ENCODE results near the gene FLT3LG.

GRCh38 chr19:49461656-49462055 lies 12.4 kb upstream of the FLT3LG start:
- TF ChIP-seq CTCF (IDR thresholded peaks at IDR 0.05; ENCODE audit: low read depth, low read length) (no peak), MAX (IDR thresholded peaks at IDR 0.05; ENCODE audit: low read depth, low read length) (no peak), POLR2A (IDR thresholded peaks at IDR 0.05; ENCODE audit: extremely low read depth, insufficient read length) (no peak), MYC (IDR thresholded peaks at IDR 0.05; ENCODE audit: low read depth, low read length) (no peak)

Measured in NB4 (cell line).